ENCODE data around the gene LSAMP. TPM values are rescaled to one million over a fixed set of nuclear protein-coding genes. Genes with fewer than 3 reads are reported as not detected.

The LSAMP gene
- polyA plus RNA-seq, 3 donors = not detected

DNA sequence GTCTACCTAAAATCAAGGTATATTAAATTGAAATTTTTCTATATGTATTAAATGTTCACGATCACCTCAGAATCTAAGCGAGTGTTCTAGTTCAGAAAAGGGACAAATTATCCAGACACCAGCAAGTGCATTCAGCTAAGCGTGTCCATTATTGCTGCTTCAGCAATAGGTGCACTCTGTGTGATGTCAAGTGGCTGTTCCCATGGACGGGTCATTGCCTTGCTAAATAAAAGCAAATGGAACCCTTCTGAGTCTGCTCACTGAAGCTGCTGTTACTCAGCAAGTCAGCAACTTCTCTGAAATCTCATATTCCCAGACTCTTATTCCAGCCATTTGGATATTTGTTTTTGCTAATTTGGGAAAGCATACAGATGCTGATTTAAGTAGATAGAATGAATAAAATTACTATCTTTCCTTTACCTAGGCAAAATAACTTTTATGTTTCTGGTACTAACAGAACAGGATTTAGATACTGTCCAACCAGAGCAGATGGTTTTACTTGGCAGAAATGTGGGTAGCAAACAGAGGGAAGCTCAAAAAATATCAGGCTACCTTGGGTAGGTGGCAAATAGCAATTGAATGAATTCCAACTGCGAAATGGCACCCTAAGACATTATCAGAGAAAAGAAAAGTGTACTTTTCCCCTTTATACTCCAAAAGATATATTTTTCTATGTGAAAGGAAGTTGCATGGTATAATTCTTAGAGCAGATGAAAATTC is 415.0 kb downstream of the LSAMP start:
- no peaks in the 10 kb centered on the region for H3K4me1 ChIP-seq (ENCODE audit: control insufficient read depth in 1 of 2, insufficient read depth in 2 of 2, low read length in 2 of 2)
- H3K9me3 ChIP-seq (replicated peaks in 1 of 2; ENCODE audit: control insufficient read depth in 1 of 2, insufficient read depth in 1 of 2, low read length in 2 of 2) = no peaks in the 10 kb centered on the region
- H3K27me3 ChIP-seq (ENCODE audit: control insufficient read depth in 2 of 2, insufficient read depth in 2 of 2, low read length in 2 of 2) = peaks cover 0 to 2% of the 10 kb centered on the region in 2 donors
- H3K9ac ChIP-seq (ENCODE audit: insufficient read depth, low read length, poor library complexity, severe bottlenecking) = no peak overlapping the region
- H3K27ac Mint-ChIP-seq = no peak overlapping the region
- H3K4me2 ChIP-seq (replicated peaks; ENCODE audit: extremely low read depth, low read length, poor library complexity, severe bottlenecking) = no peak overlapping the region
- TF ChIP-seq, protein P1, sequence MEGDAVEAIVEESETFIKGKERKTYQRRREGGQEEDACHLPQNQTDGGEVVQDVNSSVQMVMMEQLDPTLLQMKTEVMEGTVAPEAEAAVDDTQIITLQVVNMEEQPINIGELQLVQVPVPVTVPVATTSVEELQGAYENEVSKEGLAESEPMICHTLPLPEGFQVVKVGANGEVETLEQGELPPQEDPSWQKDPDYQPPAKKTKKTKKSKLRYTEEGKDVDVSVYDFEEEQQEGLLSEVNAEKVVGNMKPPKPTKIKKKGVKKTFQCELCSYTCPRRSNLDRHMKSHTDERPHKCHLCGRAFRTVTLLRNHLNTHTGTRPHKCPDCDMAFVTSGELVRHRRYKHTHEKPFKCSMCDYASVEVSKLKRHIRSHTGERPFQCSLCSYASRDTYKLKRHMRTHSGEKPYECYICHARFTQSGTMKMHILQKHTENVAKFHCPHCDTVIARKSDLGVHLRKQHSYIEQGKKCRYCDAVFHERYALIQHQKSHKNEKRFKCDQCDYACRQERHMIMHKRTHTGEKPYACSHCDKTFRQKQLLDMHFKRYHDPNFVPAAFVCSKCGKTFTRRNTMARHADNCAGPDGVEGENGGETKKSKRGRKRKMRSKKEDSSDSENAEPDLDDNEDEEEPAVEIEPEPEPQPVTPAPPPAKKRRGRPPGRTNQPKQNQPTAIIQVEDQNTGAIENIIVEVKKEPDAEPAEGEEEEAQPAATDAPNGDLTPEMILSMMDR (IDR thresholded peaks at IDR 0.05) = no peak
- no peak for DNase-seq
- H4K20me1 ChIP-seq (ENCODE audit: insufficient read depth, low read length) = no peaks in the 10 kb centered on the region
- H3K27me3 Mint-ChIP-seq (ENCODE audit: low read depth in 3 of 3) = peaks cover 0 to 4% (median 2%) of the 10 kb centered on the region in 3 donors
- 95% methylated on average over 3 of the region's 5 CpGs for WGBS (ENCODE audit: insufficient coverage)
- intact Hi-C loops (cut with micrococcal nuclease) = no loop called here
- H3K27ac ChIP-seq (ENCODE audit: low read depth in 1 of 2, low read length in 2 of 2) = no peak overlapping the region
- no peak overlapping the region for H2AFZ ChIP-seq (ENCODE audit: insufficient read depth, low read depth, low read length, poor library complexity, severe bottlenecking)
- no peaks in the 10 kb centered on the region for H3K36me3 ChIP-seq (replicated peaks in 1 of 2; ENCODE audit: control insufficient read depth in 1 of 2, insufficient read depth in 2 of 2, low read length in 2 of 2)
- no peaks in the 10 kb centered on the region for H3K4me1 Mint-ChIP-seq
- H3K79me2 ChIP-seq (ENCODE audit: insufficient read depth, low read length) = no peaks in the 10 kb centered on the region
- H3K36me3 Mint-ChIP-seq = no peaks in the 10 kb centered on the region
- H3K4me3 Mint-ChIP-seq = no peak overlapping the region
- H3K4me3 ChIP-seq (replicated peaks in 1 of 3; ENCODE audit: low read depth in 2 of 3, low read length in 3 of 3) = no peak overlapping the region
- peaks cover 0 to 8% (median 0%) of the 10 kb centered on the region in 7 donors for H3K9me3 Mint-ChIP-seq

DNA sequence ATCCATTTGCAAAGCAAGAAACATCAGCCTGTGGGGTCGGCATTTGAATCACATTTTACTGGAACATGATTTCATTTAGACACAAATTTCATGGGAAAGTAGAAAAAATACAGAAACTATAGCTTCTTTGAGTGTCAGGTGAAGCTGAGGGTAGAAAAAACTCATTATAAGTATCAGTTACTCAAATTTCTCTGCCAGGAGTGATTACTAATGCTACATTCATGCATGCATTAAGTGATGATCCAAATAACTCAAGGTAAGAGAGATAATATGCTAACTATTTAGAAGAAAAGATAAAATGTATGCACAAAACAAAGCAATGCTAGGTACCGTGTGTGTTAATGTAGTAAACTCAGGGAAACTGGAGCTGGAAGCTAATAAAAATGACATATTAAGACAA is 416.0 kb downstream of the LSAMP start:
- H3K79me2 ChIP-seq (ENCODE audit: insufficient read depth, low read length) = no peaks in the 10 kb centered on the region
- no peak overlapping the region for H3K9ac ChIP-seq (ENCODE audit: insufficient read depth, low read length, poor library complexity, severe bottlenecking)
- peaks cover 0 to 8% (median 0%) of the 10 kb centered on the region in 7 donors for H3K9me3 Mint-ChIP-seq
- no peak overlapping the region for H3K4me3 ChIP-seq (replicated peaks in 1 of 3; ENCODE audit: low read depth in 2 of 3, low read length in 3 of 3)
- no peak overlapping the region for H3K4me2 ChIP-seq (replicated peaks; ENCODE audit: extremely low read depth, low read length, poor library complexity, severe bottlenecking)
- no peaks in the 10 kb centered on the region for H3K9me3 ChIP-seq (replicated peaks in 1 of 2; ENCODE audit: control insufficient read depth in 1 of 2, insufficient read depth in 1 of 2, low read length in 2 of 2)
- H3K4me1 ChIP-seq (ENCODE audit: control insufficient read depth in 1 of 2, insufficient read depth in 2 of 2, low read length in 2 of 2) = no peaks in the 10 kb centered on the region
- no peak for DNase-seq
- H3K27me3 Mint-ChIP-seq (ENCODE audit: low read depth in 3 of 3) = peaks cover 0 to 4% (median 2%) of the 10 kb centered on the region in 3 donors
- no peak overlapping the region for H3K4me3 Mint-ChIP-seq
- intact Hi-C loops (cut with micrococcal nuclease) = no loop called here
- H3K36me3 ChIP-seq (replicated peaks in 1 of 2; ENCODE audit: control insufficient read depth in 1 of 2, insufficient read depth in 2 of 2, low read length in 2 of 2) = no peaks in the 10 kb centered on the region
- H3K36me3 Mint-ChIP-seq = no peaks in the 10 kb centered on the region
- no peaks in the 10 kb centered on the region for H4K20me1 ChIP-seq (ENCODE audit: insufficient read depth, low read length)
- H3K4me1 Mint-ChIP-seq = no peaks in the 10 kb centered on the region
- H2AFZ ChIP-seq (ENCODE audit: insufficient read depth, low read depth, low read length, poor library complexity, severe bottlenecking) = no peak overlapping the region
- peaks cover 0 to 2% of the 10 kb centered on the region in 2 donors for H3K27me3 ChIP-seq (ENCODE audit: control insufficient read depth in 2 of 2, insufficient read depth in 2 of 2, low read length in 2 of 2)
- no peak overlapping the region for H3K27ac Mint-ChIP-seq
- no CpG with 5 or more reads among the region's 2 CpGs for WGBS (ENCODE audit: insufficient coverage)
- no peak overlapping the region for H3K27ac ChIP-seq (ENCODE audit: low read depth in 1 of 2, low read length in 2 of 2)
- TF ChIP-seq, protein P1 (IDR thresholded peaks at IDR 0.05) = no peak
